ENCODE data around the gene ACOXL. TPM values are rescaled to one million over a fixed set of nuclear protein-coding genes. Genes with fewer than 3 reads are reported as not detected.

Gene ACOXL
- total and polyA plus RNA-seq, 2 of the 8 experiments (the other 6 are each of a cell fraction or from before 2014, with no cell fraction given) = 11.4 to 20.6 TPM

DNA sequence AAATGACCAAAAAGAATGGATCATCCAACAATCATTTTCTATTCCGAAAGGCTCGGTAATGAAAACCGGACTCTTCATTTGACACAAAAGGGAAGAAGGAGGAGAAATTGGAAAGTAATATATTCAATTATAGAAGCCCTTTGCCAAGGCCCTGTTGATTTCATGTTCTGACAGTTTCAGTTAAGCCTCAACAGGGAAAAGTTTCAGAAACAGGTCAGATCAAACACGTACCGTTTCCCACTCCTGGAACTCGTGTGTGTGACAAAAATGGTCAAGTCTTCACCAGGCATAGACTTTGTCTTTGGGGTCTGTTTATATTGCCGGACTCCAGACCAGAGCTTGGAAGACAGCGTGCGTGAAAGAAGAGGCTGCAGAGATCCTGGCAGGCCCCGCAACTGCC lies 287.0 kb downstream of the ACOXL start (continued):
- TF ChIP-seq, protein P1, sequence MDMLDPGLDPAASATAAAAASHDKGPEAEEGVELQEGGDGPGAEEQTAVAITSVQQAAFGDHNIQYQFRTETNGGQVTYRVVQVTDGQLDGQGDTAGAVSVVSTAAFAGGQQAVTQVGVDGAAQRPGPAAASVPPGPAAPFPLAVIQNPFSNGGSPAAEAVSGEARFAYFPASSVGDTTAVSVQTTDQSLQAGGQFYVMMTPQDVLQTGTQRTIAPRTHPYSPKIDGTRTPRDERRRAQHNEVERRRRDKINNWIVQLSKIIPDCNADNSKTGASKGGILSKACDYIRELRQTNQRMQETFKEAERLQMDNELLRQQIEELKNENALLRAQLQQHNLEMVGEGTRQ (IDR thresholded peaks at IDR 0.05; ENCODE audit: low read length) = no peak
- TF ChIP-seq ATF3 (IDR thresholded peaks at IDR 0.05; ENCODE audit: insufficient read depth, low read depth, low read length) = no peak
- TF ChIP-seq SP2 (IDR thresholded peaks at IDR 0.05; ENCODE audit: low read length) = no peak
